GM10266 (cell line): ENCODE data around the gene FGF22.
"Not testable (repeated sequence)": the region's sequence is repeated elsewhere in the genome, so short reads cannot be mapped to it uniquely, and the experiment has no call there.

Experiments used
- DNase-seq: peaks from one replicate; pipeline ENCODE4 v3.0.0; 2012; ENCODE audit errors: extremely low spot score
- CTCF ChIP-seq: IDR thresholded peaks from 2 replicates; pipeline ENCODE4 v1.5.1; 2012; ENCODE audit warnings: mild to moderate bottlenecking, low read depth; ENCODE audit not compliant: control insufficient read depth, insufficient read depth; ENCODE audit errors: missing control alignments

The FGF22 gene

DNA sequence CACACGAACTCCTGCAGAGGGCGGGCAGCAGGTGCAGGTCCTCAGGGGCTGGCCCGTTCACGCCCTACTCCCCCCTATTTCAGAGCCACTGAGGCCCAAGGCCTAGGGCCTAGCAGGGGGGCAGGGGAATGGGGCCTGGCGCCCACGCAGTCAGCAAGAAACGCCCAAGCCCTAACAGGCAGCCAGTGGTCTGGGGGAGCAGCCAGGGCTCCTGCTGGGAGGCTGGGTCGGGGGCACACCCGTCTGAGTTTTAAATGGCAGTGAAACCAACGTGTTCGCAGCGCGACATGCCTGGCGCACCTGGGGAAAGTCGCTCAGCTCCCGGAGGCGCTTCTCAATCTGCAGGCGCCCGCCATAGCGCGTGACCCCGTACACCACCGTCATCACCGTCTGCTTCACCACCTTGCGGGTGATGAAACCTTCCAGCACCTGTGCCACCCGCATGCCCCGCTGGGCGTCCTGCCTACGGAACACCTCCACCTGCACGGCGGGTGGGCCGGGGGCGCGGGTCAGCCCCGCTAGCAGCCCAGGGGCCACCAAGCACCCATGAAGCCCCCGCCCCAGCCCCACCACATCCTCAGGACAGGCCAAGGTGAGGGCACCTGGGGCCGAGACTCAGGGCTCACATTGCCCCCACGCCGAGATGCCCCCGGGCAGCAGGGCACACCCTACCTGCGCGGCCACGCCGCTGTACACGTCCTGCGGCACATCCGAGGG, 20.2 kb upstream of the FGF22 start:
- DNase-seq: no peak
- TF ChIP-seq CTCF: no peak

GRCh38 chr19:620166-620862, 19.4 kb upstream of the FGF22 start:
- TF ChIP-seq CTCF: no peak
- DNase-seq: peak; percentile 38

GRCh38 chr19:621191-621590, 18.5 kb upstream of the FGF22 start:
- DNase-seq: not testable (repeated sequence)

- DNase-seq: no peak
- TF ChIP-seq CTCF: no peak
Observed at GRCh38 chr19:621819-622218, 17.9 kb upstream of the FGF22 start.

DNA sequence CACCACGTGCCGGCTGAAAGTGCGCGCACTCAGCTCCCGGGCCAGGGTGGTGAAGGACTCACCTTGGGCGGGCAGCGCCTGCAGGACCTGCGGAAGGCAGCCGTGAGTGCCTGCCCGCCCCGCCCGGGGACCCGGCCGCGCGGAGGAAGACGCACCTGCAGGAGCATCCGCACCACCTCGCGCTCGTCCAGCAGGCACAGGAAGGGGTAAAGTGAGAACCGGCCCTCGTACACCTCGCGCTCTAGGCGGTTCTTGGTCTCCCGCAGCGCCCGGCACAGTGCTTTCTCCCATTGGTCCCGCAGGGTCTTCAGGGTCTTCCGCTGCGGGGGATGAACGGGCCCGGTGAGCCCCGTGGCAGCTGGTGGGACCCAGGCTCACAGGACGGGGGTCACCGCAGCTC, 17.0 kb upstream of the FGF22 start:
- no peak for TF ChIP-seq CTCF
- no peak for DNase-seq

GRCh38 chr19:623175-623916, 16.3 kb upstream of the FGF22 start:
- no peak for TF ChIP-seq CTCF
- DNase-seq: no peak

DNA sequence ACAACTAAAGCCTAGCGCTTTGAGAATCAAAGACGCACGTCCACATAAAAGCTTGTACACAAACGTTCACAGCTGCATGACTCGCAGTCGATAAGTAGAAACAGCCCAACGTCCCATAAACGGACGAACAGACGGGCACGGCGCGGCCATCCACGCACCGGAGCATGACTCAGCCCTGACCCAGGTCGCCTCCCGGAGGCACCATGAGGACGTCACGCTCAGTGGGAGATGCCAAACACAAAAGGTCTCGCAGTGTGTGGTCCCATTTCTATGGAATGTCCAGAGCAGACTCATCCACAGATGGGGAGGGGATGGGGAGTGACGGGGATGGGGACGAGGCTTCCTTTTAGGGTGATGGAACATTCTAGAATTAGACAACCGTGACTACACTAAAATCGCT, 15.7 kb upstream of the FGF22 start:
- no peak for DNase-seq
- no peak for TF ChIP-seq CTCF
